ENCODE measurements around the gene MYH14. TPM values are rescaled to one million over a fixed set of nuclear protein-coding genes. Genes with fewer than 3 reads are reported as not detected.

MYH14 gene
- total and polyA plus RNA-seq, 2 of the 8 experiments (the other 6 are each of a cell fraction or from before 2014, with no cell fraction given), result 17.3 to 28.6 TPM

- TF ChIP-seq SIX5 (IDR thresholded peaks at IDR 0.05; ENCODE audit: low read depth, low read length) (no peak), EP300 (IDR thresholded peaks at IDR 0.05; ENCODE audit: borderline replicate concordance in 1 of 2, low read depth in 2 of 2, low read length in 2 of 2) (no peak), KDM5A (IDR thresholded peaks at IDR 0.05; ENCODE audit: low read length) (no peak)
Measured at GRCh38 chr19:50213925-50214324, 10.5 kb downstream of the MYH14 start (continued).
